ENCODE results near the gene MAPKAP1. TPM values are rescaled to one million over a fixed set of nuclear protein-coding genes. Genes with fewer than 3 reads are reported as not detected.
A peak's percentile ranks its signal among the peaks of the same experiment; 100 is the strongest.

Gene MAPKAP1
- total RNA-seq, 1 donor from 2014 or later: 56.6 TPM

DNA sequence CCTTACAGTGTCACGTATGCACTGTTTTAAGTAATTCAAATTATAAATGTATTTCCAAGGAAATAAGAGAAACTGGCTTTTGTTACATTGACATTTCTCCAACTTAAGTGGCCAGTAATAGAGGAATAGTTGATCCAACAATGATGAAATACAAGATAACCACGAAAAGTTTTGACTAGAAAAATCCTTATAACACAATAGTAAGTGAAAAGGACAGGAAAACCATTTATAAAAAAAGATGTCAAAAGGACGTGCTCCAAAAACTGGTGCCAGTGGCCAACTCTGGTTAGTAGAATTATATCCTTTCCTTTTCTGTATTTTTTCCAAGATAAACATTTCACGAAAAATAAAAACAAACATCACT is 234.5 kb downstream of the MAPKAP1 start:
- H2AFZ ChIP-seq (replicated peaks): no peak overlapping the region
- no peak overlapping the region for H3K9ac ChIP-seq
- Mint-ChIP-seq H3K4me3 (no peak overlapping the region), H3K27ac (no peak overlapping the region), H3K36me3 (peaks cover 5% of the 10 kb centered on the region), H3K9me3 (no peaks in the 10 kb centered on the region), H3K4me1 (peaks cover 62% of the 10 kb centered on the region), H3K27me3 (ENCODE audit: insufficient read depth, low read depth) (peaks cover 2% of the 10 kb centered on the region)
- DNase-seq (ENCODE audit: low spot score): no peak
- no peak overlapping the region for H3K27ac ChIP-seq
- no peak overlapping the region for H3K4me3 ChIP-seq
- peak overlapping the region; percentile 45 for H3K4me2 ChIP-seq
- H3F3A ChIP-seq (ENCODE audit: low read depth): peaks cover 2% of the 10 kb centered on the region
- H3K36me3 ChIP-seq: no peaks in the 10 kb centered on the region
- H3K9me3 ChIP-seq (ENCODE audit: low read depth): no peaks in the 10 kb centered on the region
- TF ChIP-seq EZH2phosphoT487 (IDR thresholded peaks at IDR 0.05): no peak
- TF ChIP-seq EZH2 (IDR thresholded peaks at IDR 0.05): no peak
- TF ChIP-seq, protein P1, sequence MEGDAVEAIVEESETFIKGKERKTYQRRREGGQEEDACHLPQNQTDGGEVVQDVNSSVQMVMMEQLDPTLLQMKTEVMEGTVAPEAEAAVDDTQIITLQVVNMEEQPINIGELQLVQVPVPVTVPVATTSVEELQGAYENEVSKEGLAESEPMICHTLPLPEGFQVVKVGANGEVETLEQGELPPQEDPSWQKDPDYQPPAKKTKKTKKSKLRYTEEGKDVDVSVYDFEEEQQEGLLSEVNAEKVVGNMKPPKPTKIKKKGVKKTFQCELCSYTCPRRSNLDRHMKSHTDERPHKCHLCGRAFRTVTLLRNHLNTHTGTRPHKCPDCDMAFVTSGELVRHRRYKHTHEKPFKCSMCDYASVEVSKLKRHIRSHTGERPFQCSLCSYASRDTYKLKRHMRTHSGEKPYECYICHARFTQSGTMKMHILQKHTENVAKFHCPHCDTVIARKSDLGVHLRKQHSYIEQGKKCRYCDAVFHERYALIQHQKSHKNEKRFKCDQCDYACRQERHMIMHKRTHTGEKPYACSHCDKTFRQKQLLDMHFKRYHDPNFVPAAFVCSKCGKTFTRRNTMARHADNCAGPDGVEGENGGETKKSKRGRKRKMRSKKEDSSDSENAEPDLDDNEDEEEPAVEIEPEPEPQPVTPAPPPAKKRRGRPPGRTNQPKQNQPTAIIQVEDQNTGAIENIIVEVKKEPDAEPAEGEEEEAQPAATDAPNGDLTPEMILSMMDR (IDR thresholded peaks at IDR 0.05): no peak
- peaks cover 24% of the 10 kb centered on the region for H4K20me1 ChIP-seq (ENCODE audit: low read depth)
- H3K4me1 ChIP-seq: peaks cover 28% of the 10 kb centered on the region
- H3K27me3 ChIP-seq: no peaks in the 10 kb centered on the region
- H3K79me2 ChIP-seq (ENCODE audit: low read depth): no peaks in the 10 kb centered on the region

DNA sequence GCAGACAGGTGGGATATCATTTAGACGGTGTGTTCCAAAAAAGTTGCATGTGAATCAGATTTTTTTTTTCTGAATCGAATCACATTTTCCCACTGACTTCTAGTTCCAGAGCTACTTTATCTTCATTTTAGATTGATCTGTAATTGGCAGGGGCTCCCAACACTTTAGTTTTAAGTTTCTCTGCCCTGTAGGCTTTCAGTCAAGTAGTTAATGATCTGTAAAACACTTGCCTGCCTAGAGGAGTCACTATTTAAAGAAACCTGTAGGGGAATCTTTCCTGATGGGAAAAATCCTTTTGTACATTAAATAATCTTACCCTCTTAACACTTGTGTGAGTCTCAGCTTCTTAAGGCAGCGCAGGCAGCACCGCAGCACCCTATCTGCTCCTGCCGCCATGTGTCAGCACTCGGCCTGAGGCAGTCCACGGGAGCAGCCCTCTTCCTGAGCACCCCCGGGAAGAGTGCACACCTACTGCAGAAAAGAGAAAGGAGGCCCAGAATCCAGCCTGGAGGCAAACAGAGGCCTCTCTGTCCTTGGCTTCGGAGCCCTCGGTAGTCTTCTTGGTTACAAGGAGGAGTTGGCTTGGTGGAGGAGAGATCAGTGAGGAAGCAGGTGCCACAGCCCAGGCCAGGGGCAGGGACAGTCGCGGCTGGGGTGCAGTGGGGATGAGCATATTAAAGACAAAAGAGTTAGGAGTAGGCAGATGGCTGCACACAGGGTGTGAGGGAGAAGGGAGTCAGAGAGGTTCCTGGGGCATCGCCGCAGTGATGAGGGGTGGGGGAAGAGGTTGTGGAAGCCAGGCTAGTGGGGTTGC is 236.0 kb downstream of the MAPKAP1 start:
- no peak overlapping the region for H3K4me2 ChIP-seq
- TF ChIP-seq, protein P1 (IDR thresholded peaks at IDR 0.05): no peak
- TF ChIP-seq EZH2 (IDR thresholded peaks at IDR 0.05) (no peak), EZH2phosphoT487 (IDR thresholded peaks at IDR 0.05) (no peak)
- DNase-seq (ENCODE audit: low spot score): no peak
- H3K4me1 Mint-ChIP-seq: peaks cover 58% of the 10 kb centered on the region
- no peaks in the 10 kb centered on the region for H3K36me3 ChIP-seq
- H3K9me3 ChIP-seq (ENCODE audit: low read depth): no peaks in the 10 kb centered on the region
- H3K27me3 ChIP-seq: no peaks in the 10 kb centered on the region
- H3K27me3 Mint-ChIP-seq (ENCODE audit: insufficient read depth, low read depth): peaks cover 2% of the 10 kb centered on the region
- H3K4me3 Mint-ChIP-seq: no peak overlapping the region
- H4K20me1 ChIP-seq (ENCODE audit: low read depth): peaks cover 29% of the 10 kb centered on the region
- peaks cover 39% of the 10 kb centered on the region for H3K4me1 ChIP-seq
- no peak overlapping the region for H3K27ac ChIP-seq
- no peak overlapping the region for H3K27ac Mint-ChIP-seq
- no peaks in the 10 kb centered on the region for H3K79me2 ChIP-seq (ENCODE audit: low read depth)
- H3F3A ChIP-seq (ENCODE audit: low read depth): peaks cover 12% of the 10 kb centered on the region
- no peak overlapping the region for H3K4me3 ChIP-seq
- no peaks in the 10 kb centered on the region for H3K9me3 Mint-ChIP-seq
- H2AFZ ChIP-seq (replicated peaks): no peak overlapping the region
- H3K36me3 Mint-ChIP-seq: no peaks in the 10 kb centered on the region
- no peak overlapping the region for H3K9ac ChIP-seq

DNA sequence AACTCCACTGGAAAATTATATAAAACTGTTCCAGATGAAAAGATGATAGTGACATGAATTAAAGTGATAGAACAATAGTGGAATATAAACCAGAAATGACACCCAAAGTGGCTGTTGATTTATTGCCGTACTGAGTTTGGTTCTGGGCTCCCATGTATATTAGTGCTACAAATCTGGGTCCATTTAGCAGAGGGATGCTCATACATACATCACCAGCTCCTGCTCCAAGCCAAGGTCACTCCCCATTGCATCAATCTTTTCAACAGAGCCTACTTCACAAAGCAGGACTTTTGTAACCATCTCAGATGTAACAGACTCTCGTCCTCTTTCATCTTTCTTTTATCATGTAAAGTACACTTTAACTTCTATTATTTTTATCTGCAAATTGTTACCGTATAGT is 236.8 kb downstream of the MAPKAP1 start:
- Histone ChIP-seq H3K4me3 (no peak overlapping the region), H4K20me1 (ENCODE audit: low read depth) (peaks cover 29% of the 10 kb centered on the region), H3K4me1 (peaks cover 47% of the 10 kb centered on the region), H3K4me2 (no peak overlapping the region), H3K27ac (no peak overlapping the region), H3K27me3 (no peaks in the 10 kb centered on the region), H3K36me3 (no peaks in the 10 kb centered on the region), H3K9ac (no peak overlapping the region), H2AFZ (replicated peaks) (no peak overlapping the region), H3K9me3 (ENCODE audit: low read depth) (no peaks in the 10 kb centered on the region), H3F3A (ENCODE audit: low read depth) (peaks cover 16% of the 10 kb centered on the region), H3K79me2 (ENCODE audit: low read depth) (no peaks in the 10 kb centered on the region)
- no peak overlapping the region for H3K27ac Mint-ChIP-seq
- H3K27me3 Mint-ChIP-seq (ENCODE audit: insufficient read depth, low read depth): peaks cover 2% of the 10 kb centered on the region
- H3K9me3 Mint-ChIP-seq: no peaks in the 10 kb centered on the region
- TF ChIP-seq EZH2 (IDR thresholded peaks at IDR 0.05) (no peak), EZH2phosphoT487 (IDR thresholded peaks at IDR 0.05) (no peak)
- TF ChIP-seq, protein P1 (IDR thresholded peaks at IDR 0.05): no peak
- no peaks in the 10 kb centered on the region for H3K36me3 Mint-ChIP-seq
- peaks cover 58% of the 10 kb centered on the region for H3K4me1 Mint-ChIP-seq
- no peak overlapping the region for H3K4me3 Mint-ChIP-seq
- no peak for DNase-seq (ENCODE audit: low spot score)
